ENCODE data around the gene NT5DC4. TPM values are rescaled to one million over a fixed set of nuclear protein-coding genes. Genes with fewer than 3 reads are reported as not detected.

The NT5DC4 gene
- total RNA-seq, result not detected in 2 replicates

DNA sequence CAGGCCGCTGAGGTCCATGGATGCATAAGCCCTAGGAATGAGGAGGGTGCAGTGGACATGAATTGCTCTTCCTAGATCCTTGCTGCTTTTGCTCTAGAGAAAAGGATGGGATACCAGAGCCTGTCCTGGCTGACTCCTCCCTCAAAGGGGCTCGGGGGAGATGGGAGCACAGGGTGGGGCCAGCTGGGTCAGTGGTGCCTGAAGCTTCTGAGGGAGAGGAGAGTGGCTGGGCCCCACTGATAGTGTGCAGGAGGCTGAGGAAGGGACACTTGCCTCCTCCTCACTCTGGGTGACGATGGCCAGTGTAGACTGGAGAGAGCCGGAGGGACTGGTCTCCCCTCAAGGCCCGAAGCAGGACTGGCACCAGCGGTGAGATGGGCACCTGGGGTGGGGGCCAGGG, at the start of gene NT5DC4:
TSS of gene NT5DC4 (plus strand) at position 236 of the 400 bp plus-strand sequence. CDS start at position 296, 60 bp downstream.
- Histone ChIP-seq H3K9me3 (ENCODE audit: low read depth, low read length) (no peaks in the 10 kb centered on the region), H3K27ac (ENCODE audit: low read depth, low read length) (no peak within 1 kb of the TSS), H4K20me1 (ENCODE audit: insufficient read depth, low read length) (no peaks in the 10 kb centered on the region), H3K4me1 (ENCODE audit: insufficient read depth, low read length) (no peaks in the 10 kb centered on the region), H3K79me2 (ENCODE audit: insufficient read depth, low read length) (no peaks in the 10 kb centered on the region), H3K4me2 (ENCODE audit: insufficient read depth, low read length) (no peak within 1 kb of the TSS), H2AFZ (ENCODE audit: low read length) (no peak within 1 kb of the TSS), H3K36me3 (ENCODE audit: insufficient read depth, low read length) (no peaks in the 10 kb centered on the region), H3K27me3 (ENCODE audit: insufficient read depth, low read length) (no peaks in the 10 kb centered on the region), H3K4me3 (ENCODE audit: insufficient read depth, low read length) (no peak within 1 kb of the TSS)
- TF ChIP-seq, protein P1, sequence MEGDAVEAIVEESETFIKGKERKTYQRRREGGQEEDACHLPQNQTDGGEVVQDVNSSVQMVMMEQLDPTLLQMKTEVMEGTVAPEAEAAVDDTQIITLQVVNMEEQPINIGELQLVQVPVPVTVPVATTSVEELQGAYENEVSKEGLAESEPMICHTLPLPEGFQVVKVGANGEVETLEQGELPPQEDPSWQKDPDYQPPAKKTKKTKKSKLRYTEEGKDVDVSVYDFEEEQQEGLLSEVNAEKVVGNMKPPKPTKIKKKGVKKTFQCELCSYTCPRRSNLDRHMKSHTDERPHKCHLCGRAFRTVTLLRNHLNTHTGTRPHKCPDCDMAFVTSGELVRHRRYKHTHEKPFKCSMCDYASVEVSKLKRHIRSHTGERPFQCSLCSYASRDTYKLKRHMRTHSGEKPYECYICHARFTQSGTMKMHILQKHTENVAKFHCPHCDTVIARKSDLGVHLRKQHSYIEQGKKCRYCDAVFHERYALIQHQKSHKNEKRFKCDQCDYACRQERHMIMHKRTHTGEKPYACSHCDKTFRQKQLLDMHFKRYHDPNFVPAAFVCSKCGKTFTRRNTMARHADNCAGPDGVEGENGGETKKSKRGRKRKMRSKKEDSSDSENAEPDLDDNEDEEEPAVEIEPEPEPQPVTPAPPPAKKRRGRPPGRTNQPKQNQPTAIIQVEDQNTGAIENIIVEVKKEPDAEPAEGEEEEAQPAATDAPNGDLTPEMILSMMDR (IDR thresholded peaks at IDR 0.05; ENCODE audit: extremely low read depth, low read depth, low read length), result no peak
- DNase-seq (ENCODE audit: insufficient read length, low spot score, missing footprints), result no peak

DNA sequence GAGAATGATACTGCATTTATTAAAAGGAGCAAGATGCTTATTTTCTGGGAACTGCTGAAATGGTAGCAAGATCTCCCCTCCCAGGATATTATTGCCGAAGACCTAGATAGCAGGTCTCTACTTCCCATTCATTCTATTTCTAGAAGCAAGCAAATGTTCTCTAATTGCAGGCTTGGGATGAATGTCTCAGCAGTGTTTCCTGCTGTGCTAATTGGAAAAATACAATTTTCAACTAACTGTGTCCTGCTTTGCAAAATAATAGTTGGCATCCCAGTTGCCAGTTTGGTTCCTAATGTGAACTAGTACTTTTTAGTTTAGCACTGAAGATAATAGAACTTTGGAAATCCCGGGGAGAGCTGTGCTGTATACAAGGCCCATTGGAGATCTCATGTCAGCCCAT, 49.0 kb upstream of the NT5DC4 start:
- TF ChIP-seq, protein P1 (IDR thresholded peaks at IDR 0.05; ENCODE audit: extremely low read depth, low read depth, low read length), result no peak
- Histone ChIP-seq H3K4me2 (ENCODE audit: insufficient read depth, low read length) (no peak overlapping the region), H3K36me3 (ENCODE audit: insufficient read depth, low read length) (no peaks in the 10 kb centered on the region), H3K4me3 (ENCODE audit: insufficient read depth, low read length) (no peak overlapping the region), H2AFZ (ENCODE audit: low read length) (no peak overlapping the region), H3K27ac (ENCODE audit: low read depth, low read length) (no peak overlapping the region), H3K4me1 (ENCODE audit: insufficient read depth, low read length) (no peaks in the 10 kb centered on the region), H3K79me2 (ENCODE audit: insufficient read depth, low read length) (no peaks in the 10 kb centered on the region), H4K20me1 (ENCODE audit: insufficient read depth, low read length) (no peaks in the 10 kb centered on the region), H3K9me3 (ENCODE audit: low read depth, low read length) (no peaks in the 10 kb centered on the region), H3K27me3 (ENCODE audit: insufficient read depth, low read length) (no peaks in the 10 kb centered on the region)
- DNase-seq (ENCODE audit: insufficient read length, low spot score, missing footprints), result no peak

DNA sequence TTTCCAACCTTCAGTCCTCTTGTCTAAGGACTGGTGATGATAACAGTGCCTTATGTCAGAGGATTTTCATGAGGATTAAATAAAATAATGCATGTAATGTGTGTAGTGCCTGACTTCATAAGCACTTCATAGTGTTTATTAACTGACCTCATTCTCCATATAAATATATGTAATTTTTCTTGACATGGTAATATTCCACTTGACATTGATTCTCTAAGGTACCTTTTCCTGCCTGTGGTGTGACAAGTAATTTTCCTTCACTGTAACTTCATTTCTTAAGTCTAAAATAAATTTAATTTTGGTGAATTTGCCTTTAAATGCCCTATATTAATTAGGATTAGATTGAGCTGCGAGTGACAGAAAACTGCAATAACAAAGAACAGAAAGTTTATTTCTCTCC, 47.8 kb upstream of the NT5DC4 start:
- H3K27ac ChIP-seq (ENCODE audit: low read depth, low read length), result no peak overlapping the region
- H3K4me1 ChIP-seq (ENCODE audit: insufficient read depth, low read length), result no peaks in the 10 kb centered on the region
- H3K36me3 ChIP-seq (ENCODE audit: insufficient read depth, low read length), result no peaks in the 10 kb centered on the region
- H3K4me3 ChIP-seq (ENCODE audit: insufficient read depth, low read length), result no peak overlapping the region
- no peaks in the 10 kb centered on the region for H3K79me2 ChIP-seq (ENCODE audit: insufficient read depth, low read length)
- no peaks in the 10 kb centered on the region for H3K9me3 ChIP-seq (ENCODE audit: low read depth, low read length)
- H3K27me3 ChIP-seq (ENCODE audit: insufficient read depth, low read length), result no peaks in the 10 kb centered on the region
- H2AFZ ChIP-seq (ENCODE audit: low read length), result no peak overlapping the region
- DNase-seq (ENCODE audit: insufficient read length, low spot score, missing footprints), result no peak
- H3K4me2 ChIP-seq (ENCODE audit: insufficient read depth, low read length), result no peak overlapping the region
- TF ChIP-seq, protein P1 (IDR thresholded peaks at IDR 0.05; ENCODE audit: extremely low read depth, low read depth, low read length), result no peak
- no peaks in the 10 kb centered on the region for H4K20me1 ChIP-seq (ENCODE audit: insufficient read depth, low read length)

DNA sequence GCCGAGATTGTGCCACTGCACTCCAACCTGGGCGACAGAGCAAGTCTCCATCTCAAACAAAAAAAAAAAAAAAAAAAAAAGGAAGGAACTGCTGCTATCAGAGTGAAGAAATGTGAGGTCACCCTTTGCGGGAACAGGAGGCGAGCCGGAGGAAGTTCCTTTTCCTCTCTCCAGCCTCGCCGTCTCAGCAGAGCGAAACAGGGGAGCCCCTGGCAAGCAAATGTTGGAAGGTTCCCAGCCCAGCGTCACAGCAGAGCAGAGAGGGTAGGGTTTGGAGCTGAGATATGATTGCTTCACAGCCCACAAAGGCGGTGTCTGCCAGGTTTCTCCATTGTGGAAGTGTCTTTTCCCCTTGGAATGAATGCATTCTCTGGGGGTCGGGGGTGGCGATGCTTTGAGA, 46.6 kb upstream of the NT5DC4 start:
- Histone ChIP-seq H4K20me1 (ENCODE audit: insufficient read depth, low read length) (no peaks in the 10 kb centered on the region), H2AFZ (ENCODE audit: low read length) (no peak overlapping the region), H3K36me3 (ENCODE audit: insufficient read depth, low read length) (no peaks in the 10 kb centered on the region), H3K27ac (ENCODE audit: low read depth, low read length) (no peak overlapping the region), H3K9me3 (ENCODE audit: low read depth, low read length) (no peaks in the 10 kb centered on the region), H3K4me2 (ENCODE audit: insufficient read depth, low read length) (no peak overlapping the region), H3K4me1 (ENCODE audit: insufficient read depth, low read length) (peaks cover under 1% of the 10 kb centered on the region), H3K79me2 (ENCODE audit: insufficient read depth, low read length) (no peaks in the 10 kb centered on the region), H3K27me3 (ENCODE audit: insufficient read depth, low read length) (no peaks in the 10 kb centered on the region), H3K4me3 (ENCODE audit: insufficient read depth, low read length) (no peak overlapping the region)
- TF ChIP-seq, protein P1 (IDR thresholded peaks at IDR 0.05; ENCODE audit: extremely low read depth, low read depth, low read length), result no peak
- DNase-seq (ENCODE audit: insufficient read length, low spot score, missing footprints), result no peak

All from osteoblast (primary cell).